Measurements from ENCODE around the gene C15orf61. TPM values are rescaled to one million over a fixed set of nuclear protein-coding genes. Genes with fewer than 3 reads are reported as not detected.

The C15orf61 gene
- total and polyA plus RNA-seq, 8 donors: 1.7 to 5.2 (median 2.8) TPM

GRCh38 chr15:67512933-67513714 is 7.8 kb upstream of the C15orf61 start:
- no peak for DNase-seq
- Histone ChIP-seq H3K27ac (no peak overlapping the region), H3K36me3 (peaks cover 0 to 4% (median 0%) of the 10 kb centered on the region in 3 donors), H3K27me3 (no peaks in the 10 kb centered on the region), H3K4me1 (no peaks in the 10 kb centered on the region), H3K4me3 (no peak overlapping the region), H3K9me3 (no peaks in the 10 kb centered on the region)
- no peak for FAIRE-seq
- no peak for TF ChIP-seq CTCF (IDR thresholded peaks at IDR 0.05)
- 76 to 87% methylated on average over 9 of the region's 9 CpGs for whole genome bisulfite sequencing, 2 donors
- ATAC-seq: no peak
- intact Hi-C loops (cut with DNase I): no loop called here

- DNase-seq (no peak), FAIRE-seq (no peak), ATAC-seq (no peak)
- whole genome bisulfite sequencing, 2 donors: 95 to 100% methylated on average over 3 of the region's 3 CpGs
- no peak overlapping the region for H3K27ac ChIP-seq
- H3K36me3 ChIP-seq: peaks cover 0 to 4% (median 0%) of the 10 kb centered on the region in 3 donors
- H3K4me3 ChIP-seq: no peak overlapping the region
- H3K27me3 ChIP-seq: no peaks in the 10 kb centered on the region
- peaks cover 0 to 2% (median 0%) of the 10 kb centered on the region in 3 donors for H3K4me1 ChIP-seq
- H3K9me3 ChIP-seq: no peaks in the 10 kb centered on the region
- intact Hi-C loops (cut with DNase I): no loop called here
- no peak for TF ChIP-seq CTCF (IDR thresholded peaks at IDR 0.05)
These were observed 5.8 kb upstream of the C15orf61 start for GRCh38 chr15:67515090-67515489.

GRCh38 chr15:67515557-67515956 is 5.4 kb upstream of the C15orf61 start:
- intact Hi-C loops (cut with DNase I): no loop called here
- no peak for FAIRE-seq
- ATAC-seq: no peak

GRCh38 chr15:67520321-67521028 is 456 bp upstream of the C15orf61 start:
- DNase-seq (no peak), ATAC-seq (peak; percentile 13 to 21 (median 16)), FAIRE-seq (no peak)
- Histone ChIP-seq H3K4me1 (peaks cover 0 to 22% (median 20%) of the 10 kb centered on the region in 3 donors), H3K4me3 (peak overlapping the region; percentile 43 to 97 (median 70)), H3K27ac (peak overlapping the region; percentile 93 to 98 (median 98)), H3K27me3 (no peaks in the 10 kb centered on the region), H3K36me3 (no peaks in the 10 kb centered on the region), H3K9me3 (no peaks in the 10 kb centered on the region)
- intact Hi-C loops (cut with DNase I): no loop called here
- 4 to 11% methylated on average over 24 of the region's 24 CpGs for WGBS, 2 donors
- TF ChIP-seq CTCF (IDR thresholded peaks at IDR 0.05): no peak

More at GRCh38 chr15:67515557-67515956, 5.4 kb upstream of the C15orf61 start:
- no peaks in the 10 kb centered on the region for H3K27me3 ChIP-seq
- H3K4me1 ChIP-seq: peaks cover 0 to 5% (median 0%) of the 10 kb centered on the region in 3 donors
- TF ChIP-seq CTCF (IDR thresholded peaks at IDR 0.05): no peak
- 96 to 100% methylated on average over 2 of the region's 2 CpGs for WGBS, 2 donors
- H3K4me3 ChIP-seq: no peak overlapping the region
- H3K9me3 ChIP-seq: no peaks in the 10 kb centered on the region
- DNase-seq: no peak
- peaks cover 0 to 4% (median 0%) of the 10 kb centered on the region in 3 donors for H3K36me3 ChIP-seq
- H3K27ac ChIP-seq: no peak overlapping the region

Measured in pancreas (tissue), 10 donors.